ENCODE results near the gene EVI5. TPM values are rescaled to one million over a fixed set of nuclear protein-coding genes. Genes with fewer than 3 reads are reported as not detected.

The EVI5 gene
- total RNA-seq, 1 donor from 2014 or later = 17.4 TPM

GRCh38 chr1:92817137-92817697 lies 32.3 kb upstream of the EVI5 start:
- H3K27me3 ChIP-seq (ENCODE audit: control insufficient read depth, insufficient read depth, low read length) = no peaks in the 10 kb centered on the region
- H3K36me3 ChIP-seq (ENCODE audit: control insufficient read depth, insufficient read depth, low read length) = no peaks in the 10 kb centered on the region
- no peak overlapping the region for H3K4me3 ChIP-seq (ENCODE audit: low read depth, low read length)
- TF ChIP-seq, protein P1, sequence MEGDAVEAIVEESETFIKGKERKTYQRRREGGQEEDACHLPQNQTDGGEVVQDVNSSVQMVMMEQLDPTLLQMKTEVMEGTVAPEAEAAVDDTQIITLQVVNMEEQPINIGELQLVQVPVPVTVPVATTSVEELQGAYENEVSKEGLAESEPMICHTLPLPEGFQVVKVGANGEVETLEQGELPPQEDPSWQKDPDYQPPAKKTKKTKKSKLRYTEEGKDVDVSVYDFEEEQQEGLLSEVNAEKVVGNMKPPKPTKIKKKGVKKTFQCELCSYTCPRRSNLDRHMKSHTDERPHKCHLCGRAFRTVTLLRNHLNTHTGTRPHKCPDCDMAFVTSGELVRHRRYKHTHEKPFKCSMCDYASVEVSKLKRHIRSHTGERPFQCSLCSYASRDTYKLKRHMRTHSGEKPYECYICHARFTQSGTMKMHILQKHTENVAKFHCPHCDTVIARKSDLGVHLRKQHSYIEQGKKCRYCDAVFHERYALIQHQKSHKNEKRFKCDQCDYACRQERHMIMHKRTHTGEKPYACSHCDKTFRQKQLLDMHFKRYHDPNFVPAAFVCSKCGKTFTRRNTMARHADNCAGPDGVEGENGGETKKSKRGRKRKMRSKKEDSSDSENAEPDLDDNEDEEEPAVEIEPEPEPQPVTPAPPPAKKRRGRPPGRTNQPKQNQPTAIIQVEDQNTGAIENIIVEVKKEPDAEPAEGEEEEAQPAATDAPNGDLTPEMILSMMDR (IDR thresholded peaks at IDR 0.05; ENCODE audit: insufficient read depth, low read length, poor library complexity, severe bottlenecking) = no peak
- no peak for DNase-seq (ENCODE audit: low read depth)

GRCh38 chr1:92816732-92817131 lies 31.8 kb upstream of the EVI5 start:
- no peaks in the 10 kb centered on the region for H3K36me3 ChIP-seq (ENCODE audit: control insufficient read depth, insufficient read depth, low read length)
- no peak overlapping the region for H3K4me3 ChIP-seq (ENCODE audit: low read depth, low read length)
- no peaks in the 10 kb centered on the region for H3K27me3 ChIP-seq (ENCODE audit: control insufficient read depth, insufficient read depth, low read length)
- TF ChIP-seq, protein P1 (IDR thresholded peaks at IDR 0.05; ENCODE audit: insufficient read depth, low read length, poor library complexity, severe bottlenecking) = no peak
- DNase-seq (ENCODE audit: low read depth) = no peak

DNA sequence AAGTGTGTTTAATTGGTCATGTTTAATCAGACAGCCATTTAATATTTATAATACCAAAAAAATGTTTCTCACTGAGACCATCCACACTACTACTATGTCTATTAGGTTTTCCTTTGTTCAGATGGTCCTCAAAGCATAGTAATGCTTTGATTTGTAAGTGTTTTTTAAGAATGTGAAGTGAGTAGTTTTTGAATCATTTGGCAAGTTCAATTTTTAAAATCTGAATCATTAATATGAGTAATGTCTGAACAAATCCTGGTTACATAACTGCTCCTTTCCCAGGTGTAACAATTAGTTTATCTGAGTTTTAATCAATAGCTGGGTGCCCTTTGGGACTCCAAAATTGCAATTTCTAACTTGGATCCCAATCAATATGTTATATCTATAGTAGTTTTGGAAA lies 23.5 kb upstream of the EVI5 start:
- TF ChIP-seq, protein P1 (IDR thresholded peaks at IDR 0.05; ENCODE audit: insufficient read depth, low read length, poor library complexity, severe bottlenecking) = no peak
- no peak for DNase-seq (ENCODE audit: low read depth)
- no peaks in the 10 kb centered on the region for H3K36me3 ChIP-seq (ENCODE audit: control insufficient read depth, insufficient read depth, low read length)
- H3K4me3 ChIP-seq (ENCODE audit: low read depth, low read length) = no peak overlapping the region
- H3K27me3 ChIP-seq (ENCODE audit: control insufficient read depth, insufficient read depth, low read length) = no peaks in the 10 kb centered on the region

- H3K36me3 ChIP-seq (ENCODE audit: control insufficient read depth, insufficient read depth, low read length) = no peaks in the 10 kb centered on the region
- H3K4me3 ChIP-seq (ENCODE audit: low read depth, low read length) = no peak overlapping the region
- no peaks in the 10 kb centered on the region for H3K27me3 ChIP-seq (ENCODE audit: control insufficient read depth, insufficient read depth, low read length)
- TF ChIP-seq, protein P1 (IDR thresholded peaks at IDR 0.05; ENCODE audit: insufficient read depth, low read length, poor library complexity, severe bottlenecking) = no peak
- no peak for DNase-seq (ENCODE audit: low read depth)
Measured at GRCh38 chr1:92805216-92805615, 20.3 kb upstream of the EVI5 start.

- Histone ChIP-seq H3K4me3 (ENCODE audit: low read depth, low read length) (no peak overlapping the region), H3K27me3 (ENCODE audit: control insufficient read depth, insufficient read depth, low read length) (no peaks in the 10 kb centered on the region), H3K36me3 (ENCODE audit: control insufficient read depth, insufficient read depth, low read length) (no peaks in the 10 kb centered on the region)
- DNase-seq (ENCODE audit: low read depth) = peak; percentile 55
- TF ChIP-seq, protein P1 (IDR thresholded peaks at IDR 0.05; ENCODE audit: insufficient read depth, low read length, poor library complexity, severe bottlenecking) = no peak
Measured at GRCh38 chr1:92804721-92805201, 19.9 kb upstream of the EVI5 start.
